ENCODE measurements around the gene ZNF135.

DNA sequence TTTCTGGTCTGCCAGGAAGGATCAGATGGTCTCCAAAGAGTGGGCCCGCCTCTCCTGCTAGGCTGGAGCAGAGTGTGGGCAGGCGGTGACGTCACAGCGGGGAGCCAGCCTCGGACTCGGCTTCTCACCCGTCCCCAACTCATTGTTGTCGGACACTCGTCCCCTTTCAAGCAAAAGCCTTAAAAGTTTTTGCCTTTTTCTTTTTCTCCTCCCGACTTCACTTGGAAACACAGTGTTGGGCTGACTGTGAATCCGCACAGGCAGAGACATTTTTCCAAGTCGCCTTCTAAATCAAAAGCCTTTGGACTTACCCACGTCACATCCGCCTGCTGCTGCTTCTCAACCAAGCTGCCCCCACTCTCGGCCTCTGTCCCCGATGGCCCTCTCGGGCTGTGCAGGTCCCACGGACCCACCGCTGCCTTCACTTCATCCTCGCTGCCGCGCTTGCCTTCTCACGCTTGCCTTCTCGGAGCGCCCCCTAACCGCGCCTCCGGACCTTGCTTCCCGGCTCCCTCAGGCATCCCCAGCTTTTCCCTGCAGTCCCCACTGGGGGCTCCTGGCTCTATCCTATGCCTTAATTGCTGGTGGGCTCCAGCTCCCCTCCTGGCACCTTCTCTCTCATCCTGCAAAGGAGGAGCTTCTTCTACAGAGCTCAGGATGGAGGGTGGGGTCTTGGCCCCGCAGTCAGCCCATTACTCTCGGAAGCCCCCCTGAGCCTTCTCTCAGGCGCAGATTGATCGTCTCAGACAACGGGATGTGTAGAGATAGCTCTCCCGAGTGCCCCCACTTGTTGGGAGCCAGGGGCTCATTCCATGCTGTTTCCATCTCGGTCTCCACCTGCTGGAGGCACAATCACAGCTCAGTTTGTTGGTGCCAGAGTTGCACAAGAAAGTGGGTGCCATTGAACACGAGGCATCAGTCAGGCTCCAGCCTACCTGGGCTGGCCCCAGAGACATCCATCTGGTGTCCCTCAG, 3.9 kb upstream of the ZNF135 start:
- TF ChIP-seq, protein P1, sequence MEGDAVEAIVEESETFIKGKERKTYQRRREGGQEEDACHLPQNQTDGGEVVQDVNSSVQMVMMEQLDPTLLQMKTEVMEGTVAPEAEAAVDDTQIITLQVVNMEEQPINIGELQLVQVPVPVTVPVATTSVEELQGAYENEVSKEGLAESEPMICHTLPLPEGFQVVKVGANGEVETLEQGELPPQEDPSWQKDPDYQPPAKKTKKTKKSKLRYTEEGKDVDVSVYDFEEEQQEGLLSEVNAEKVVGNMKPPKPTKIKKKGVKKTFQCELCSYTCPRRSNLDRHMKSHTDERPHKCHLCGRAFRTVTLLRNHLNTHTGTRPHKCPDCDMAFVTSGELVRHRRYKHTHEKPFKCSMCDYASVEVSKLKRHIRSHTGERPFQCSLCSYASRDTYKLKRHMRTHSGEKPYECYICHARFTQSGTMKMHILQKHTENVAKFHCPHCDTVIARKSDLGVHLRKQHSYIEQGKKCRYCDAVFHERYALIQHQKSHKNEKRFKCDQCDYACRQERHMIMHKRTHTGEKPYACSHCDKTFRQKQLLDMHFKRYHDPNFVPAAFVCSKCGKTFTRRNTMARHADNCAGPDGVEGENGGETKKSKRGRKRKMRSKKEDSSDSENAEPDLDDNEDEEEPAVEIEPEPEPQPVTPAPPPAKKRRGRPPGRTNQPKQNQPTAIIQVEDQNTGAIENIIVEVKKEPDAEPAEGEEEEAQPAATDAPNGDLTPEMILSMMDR (conservative IDR thresholded peaks at IDR 0.05; ENCODE audit: low read depth, low read length): no peak
- TF ChIP-seq EZH2 (IDR thresholded peaks at IDR 0.05; ENCODE audit: low read length, unreplicated experiment) (no peak), EZH2phosphoT487 (IDR thresholded peaks at IDR 0.05; ENCODE audit: borderline replicate concordance, low read length) (no peak)

Data from PC-3 (cell line).